ENCODE measurements around the gene TAS2R10. TPM values are rescaled to one million over a fixed set of nuclear protein-coding genes. Genes with fewer than 3 reads are reported as not detected.

Gene TAS2R10
- total RNA-seq, 4 donors from 2014 or later = 0.68 to 1.1 (median 0.75) TPM

GRCh38 chr12:10855807-10856206, 29.6 kb upstream of the TAS2R10 start:
- Histone ChIP-seq H3K27me3 (no peaks in the 10 kb centered on the region), H3K9me3 (peaks cover 23% of the 10 kb centered on the region), H3K4me3 (no peak overlapping the region), H3K27ac (no peak overlapping the region), H3K36me3 (peaks cover 13% of the 10 kb centered on the region), H3K4me1 (no peaks in the 10 kb centered on the region)
- no peak for DNase-seq (ENCODE audit: low spot score in 2 of 2)
- TF ChIP-seq EP300 (IDR thresholded peaks at IDR 0.05) (no peak), CTCF (IDR thresholded peaks at IDR 0.05) (no peak), POLR2AphosphoS5 (IDR thresholded peaks at IDR 0.05) (no peak), POLR2A (IDR thresholded peaks at IDR 0.05) (no peak)
- 98% methylated on average over 2 of the region's 2 CpGs for WGBS

GRCh38 chr12:10853776-10854175, 27.6 kb upstream of the TAS2R10 start:
- Histone ChIP-seq H3K27ac (no peak overlapping the region), H3K27me3 (no peaks in the 10 kb centered on the region), H3K9me3 (peaks cover 18% of the 10 kb centered on the region), H3K4me1 (no peaks in the 10 kb centered on the region), H3K36me3 (peaks cover 8% of the 10 kb centered on the region), H3K4me3 (no peak overlapping the region)
- WGBS = 67% methylated on average over 1 of the region's 2 CpGs
- DNase-seq (ENCODE audit: low spot score in 2 of 2) = no peak
- TF ChIP-seq EP300 (IDR thresholded peaks at IDR 0.05) = no peak
- TF ChIP-seq POLR2A (IDR thresholded peaks at IDR 0.05) = no peak
- no peak for TF ChIP-seq CTCF (IDR thresholded peaks at IDR 0.05)
- TF ChIP-seq POLR2AphosphoS5 (IDR thresholded peaks at IDR 0.05) = no peak

GRCh38 chr12:10851243-10851858, 25.2 kb upstream of the TAS2R10 start:
- Histone ChIP-seq H3K36me3 (peaks cover 9% of the 10 kb centered on the region), H3K4me3 (no peak overlapping the region), H3K9me3 (peaks cover 11% of the 10 kb centered on the region), H3K27me3 (no peaks in the 10 kb centered on the region), H3K27ac (no peak overlapping the region), H3K4me1 (no peaks in the 10 kb centered on the region)
- WGBS = 79% methylated on average over 4 of the region's 4 CpGs
- DNase-seq (ENCODE audit: low spot score in 2 of 2) = no peak
- TF ChIP-seq POLR2A (IDR thresholded peaks at IDR 0.05) (no peak), CTCF (IDR thresholded peaks at IDR 0.05) (no peak), EP300 (IDR thresholded peaks at IDR 0.05) (no peak), POLR2AphosphoS5 (IDR thresholded peaks at IDR 0.05) (no peak)

- Histone ChIP-seq H3K4me3 (no peak within 1 kb of the TSS), H3K27me3 (no peaks in the 10 kb centered on the region), H3K27ac (no peak within 1 kb of the TSS), H3K9me3 (no peaks in the 10 kb centered on the region), H3K4me1 (no peaks in the 10 kb centered on the region), H3K36me3 (peaks cover 4% of the 10 kb centered on the region)
- TF ChIP-seq EP300 (IDR thresholded peaks at IDR 0.05) (no peak), CTCF (IDR thresholded peaks at IDR 0.05) (no peak), POLR2AphosphoS5 (IDR thresholded peaks at IDR 0.05) (no peak), POLR2A (IDR thresholded peaks at IDR 0.05) (no peak)
- 91% methylated on average over 4 of the region's 4 CpGs for WGBS
- DNase-seq (ENCODE audit: low spot score in 2 of 2) = no peak
Measured at GRCh38 chr12:10849425-10849878, 23.3 kb upstream of the TAS2R10 start, which contains the start of gene PRR4. TSS of gene PRR4 (minus strand) at chr12:10849475. CDS start at chr12:10849437, 38 bp downstream.

- Histone ChIP-seq H3K27ac (no peak overlapping the region), H3K4me1 (no peaks in the 10 kb centered on the region), H3K4me3 (no peak overlapping the region), H3K36me3 (peaks cover 6% of the 10 kb centered on the region), H3K27me3 (no peaks in the 10 kb centered on the region), H3K9me3 (no peaks in the 10 kb centered on the region)
- no peak for TF ChIP-seq POLR2AphosphoS5 (IDR thresholded peaks at IDR 0.05)
- no peak for TF ChIP-seq POLR2A (IDR thresholded peaks at IDR 0.05)
- no peak for TF ChIP-seq EP300 (IDR thresholded peaks at IDR 0.05)
- TF ChIP-seq CTCF (IDR thresholded peaks at IDR 0.05) = no peak
- DNase-seq (ENCODE audit: low spot score in 2 of 2) = no peak
- WGBS = 27% methylated on average over 2 of the region's 2 CpGs
Measured at GRCh38 chr12:10847744-10848143, 21.6 kb upstream of the TAS2R10 start.
